Uterus (tissue), 2 donors: ENCODE data around the gene GIPC3.

Experiments
- POLR2A ChIP-seq, 2 donors: fragments of 450-650 bp; IDR thresholded peaks; one replicate each; pipeline ENCODE4 v1.6.1; 2016; ENCODE audit warnings: antibody characterized with exemption in 2 of 2, mild to moderate bottlenecking in 1 of 2, moderate library complexity in 1 of 2
- TF ChIP-seq, protein P1 (sequence below), 4 experiments: fragments of 200-600 bp in 2 of 4; fragments of 450-650 bp in 2 of 4; sonication (generic) in 2 of 4; IDR thresholded peaks; one replicate each; pipeline ENCODE4 v1.5.1; 2016 to 2019; ENCODE audit warnings: antibody characterized with exemption in 4 of 4, mild to moderate bottlenecking in 2 of 4, moderate library complexity in 1 of 4

- TF ChIP-seq, protein P1, sequence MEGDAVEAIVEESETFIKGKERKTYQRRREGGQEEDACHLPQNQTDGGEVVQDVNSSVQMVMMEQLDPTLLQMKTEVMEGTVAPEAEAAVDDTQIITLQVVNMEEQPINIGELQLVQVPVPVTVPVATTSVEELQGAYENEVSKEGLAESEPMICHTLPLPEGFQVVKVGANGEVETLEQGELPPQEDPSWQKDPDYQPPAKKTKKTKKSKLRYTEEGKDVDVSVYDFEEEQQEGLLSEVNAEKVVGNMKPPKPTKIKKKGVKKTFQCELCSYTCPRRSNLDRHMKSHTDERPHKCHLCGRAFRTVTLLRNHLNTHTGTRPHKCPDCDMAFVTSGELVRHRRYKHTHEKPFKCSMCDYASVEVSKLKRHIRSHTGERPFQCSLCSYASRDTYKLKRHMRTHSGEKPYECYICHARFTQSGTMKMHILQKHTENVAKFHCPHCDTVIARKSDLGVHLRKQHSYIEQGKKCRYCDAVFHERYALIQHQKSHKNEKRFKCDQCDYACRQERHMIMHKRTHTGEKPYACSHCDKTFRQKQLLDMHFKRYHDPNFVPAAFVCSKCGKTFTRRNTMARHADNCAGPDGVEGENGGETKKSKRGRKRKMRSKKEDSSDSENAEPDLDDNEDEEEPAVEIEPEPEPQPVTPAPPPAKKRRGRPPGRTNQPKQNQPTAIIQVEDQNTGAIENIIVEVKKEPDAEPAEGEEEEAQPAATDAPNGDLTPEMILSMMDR (IDR thresholded peaks at IDR 0.05) = no peak
- TF ChIP-seq POLR2A (IDR thresholded peaks at IDR 0.05) = no peak
Observed at GRCh38 chr19:3599776-3600187, 14.5 kb downstream of the GIPC3 start.
